Measurements from ENCODE around the gene KRT71.

Gene KRT71

DNA sequence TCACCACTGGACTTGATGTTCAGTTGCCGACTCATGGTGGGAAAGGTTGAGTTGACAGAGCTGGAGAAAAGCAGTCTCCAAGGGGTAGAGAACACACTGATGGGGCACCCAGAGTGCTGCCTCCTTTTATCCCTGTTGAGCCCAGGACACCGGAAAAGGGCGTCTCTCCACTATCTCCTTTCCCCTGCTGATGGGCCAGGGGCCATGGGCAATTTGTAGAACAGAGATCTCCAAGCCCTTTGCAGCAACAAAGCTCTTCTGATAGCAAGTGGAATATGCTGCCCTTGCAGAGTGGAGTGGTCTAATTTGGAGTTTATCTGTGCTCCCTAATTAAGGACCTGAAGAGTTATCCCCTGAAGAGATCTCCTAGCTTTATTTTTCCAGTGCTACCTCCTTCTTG, 20.8 kb upstream of the KRT71 start, which contains the start of gene KRT74:
Gene KRT74 (minus strand): TSS at position 101 of the 400 bp plus-strand sequence. CDS start 66 bp downstream, at position 35.
- no peak for DNase-seq

DNA sequence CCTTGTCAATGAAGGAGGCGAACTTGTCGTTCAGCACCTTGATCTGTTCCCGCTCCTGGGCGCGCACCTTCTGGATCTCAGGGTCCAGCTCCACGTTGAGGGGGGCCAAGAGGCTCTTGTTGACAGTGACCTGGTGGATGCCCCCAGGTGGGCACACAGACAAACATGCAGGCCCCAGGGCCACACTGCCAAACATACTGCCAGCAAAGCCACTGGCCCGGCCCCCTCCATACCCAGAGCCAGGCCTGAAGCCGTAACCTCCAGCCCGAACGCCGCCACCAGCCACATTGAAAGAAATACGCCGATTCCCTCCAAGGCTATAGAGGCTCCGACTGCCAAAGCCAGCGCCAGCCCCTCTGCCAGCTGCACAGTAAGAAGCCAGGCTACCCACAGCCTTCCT, 20.4 kb upstream of the KRT71 start:
- DNase-seq: no peak

DNA sequence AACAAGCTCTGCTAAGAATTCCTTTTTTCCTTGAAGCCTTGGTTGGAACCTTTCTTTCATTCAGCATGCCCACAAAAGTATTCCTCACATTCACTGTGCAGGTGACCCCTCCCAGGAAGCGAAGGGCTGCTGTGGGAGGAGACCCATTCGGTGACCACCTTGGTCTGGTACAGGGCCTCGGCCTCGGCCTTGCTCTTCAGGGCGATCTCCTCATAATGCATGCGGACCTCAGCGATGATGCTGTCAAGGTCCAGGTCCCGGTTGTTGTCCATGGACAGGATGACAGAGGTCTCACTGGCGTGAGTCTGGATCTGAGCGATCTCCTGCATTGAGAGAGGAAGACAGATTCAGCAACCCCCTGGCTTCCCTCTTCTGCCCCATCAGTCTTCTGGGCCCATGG, 17.6 kb upstream of the KRT71 start:
- DNase-seq: no peak

DNA sequence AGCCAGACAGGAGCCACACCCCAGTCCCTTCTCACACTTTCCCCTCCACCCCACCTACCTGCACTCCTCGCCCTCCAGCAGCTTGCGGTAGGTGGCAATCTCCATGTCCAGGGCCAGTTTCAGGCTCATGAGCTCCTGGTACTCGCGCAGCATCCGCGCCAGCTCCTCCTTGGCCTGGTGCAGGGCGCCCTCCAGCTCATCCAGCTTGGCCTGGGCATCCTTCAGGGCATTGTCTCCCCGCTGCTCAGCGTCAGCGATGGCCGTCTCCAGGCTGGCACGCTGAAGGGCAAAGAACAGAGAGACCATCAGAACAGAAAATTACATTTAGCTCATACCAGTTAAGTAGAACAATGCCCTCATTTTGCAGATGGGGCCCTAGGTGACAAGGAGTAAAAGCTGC, 15.2 kb upstream of the KRT71 start:
- DNase-seq: no peak

DNA sequence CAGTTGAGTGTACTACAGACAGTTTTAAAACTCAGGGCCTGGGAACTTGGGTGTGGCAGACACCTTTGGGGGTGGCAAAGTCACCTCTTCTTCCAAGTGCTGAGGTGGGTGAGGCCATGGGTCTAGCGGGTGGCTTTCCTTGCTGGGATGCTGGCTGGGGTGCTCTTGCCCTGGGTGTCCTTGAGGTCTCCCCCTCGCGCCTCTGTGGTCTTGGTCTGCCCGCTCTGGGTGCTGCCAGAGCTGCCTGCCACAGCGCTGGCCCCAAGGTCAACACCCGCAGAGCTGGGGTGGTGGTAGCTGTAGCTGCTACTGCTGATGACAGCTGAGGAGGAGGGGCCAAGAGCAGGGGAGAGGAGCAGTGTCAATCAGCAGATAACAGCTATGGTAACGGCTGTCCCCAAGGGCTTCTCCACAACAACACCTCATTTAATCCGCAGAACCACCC, 13.9 kb upstream of the KRT71 start:
- DNase-seq: no peak

DNA sequence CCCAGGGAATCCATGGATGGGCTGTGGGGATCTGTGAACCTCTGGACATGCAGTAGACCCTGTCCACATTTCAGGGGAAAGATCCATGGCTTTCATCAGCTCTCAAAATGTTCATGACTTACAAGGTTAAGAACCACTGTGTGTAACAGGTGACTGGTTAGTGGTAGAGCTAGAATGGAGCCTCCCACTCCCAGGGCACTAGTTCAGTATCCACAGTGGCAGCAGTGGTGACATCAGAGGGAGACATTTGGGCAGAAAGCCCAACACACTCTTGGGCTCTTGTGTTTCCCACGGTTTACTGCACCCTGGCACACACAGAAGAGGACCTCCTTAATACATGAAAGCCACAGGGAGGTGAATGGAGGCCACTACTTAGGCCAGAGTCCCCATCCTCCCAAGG, 11.6 kb upstream of the KRT71 start:
- no peak for DNase-seq

DNA sequence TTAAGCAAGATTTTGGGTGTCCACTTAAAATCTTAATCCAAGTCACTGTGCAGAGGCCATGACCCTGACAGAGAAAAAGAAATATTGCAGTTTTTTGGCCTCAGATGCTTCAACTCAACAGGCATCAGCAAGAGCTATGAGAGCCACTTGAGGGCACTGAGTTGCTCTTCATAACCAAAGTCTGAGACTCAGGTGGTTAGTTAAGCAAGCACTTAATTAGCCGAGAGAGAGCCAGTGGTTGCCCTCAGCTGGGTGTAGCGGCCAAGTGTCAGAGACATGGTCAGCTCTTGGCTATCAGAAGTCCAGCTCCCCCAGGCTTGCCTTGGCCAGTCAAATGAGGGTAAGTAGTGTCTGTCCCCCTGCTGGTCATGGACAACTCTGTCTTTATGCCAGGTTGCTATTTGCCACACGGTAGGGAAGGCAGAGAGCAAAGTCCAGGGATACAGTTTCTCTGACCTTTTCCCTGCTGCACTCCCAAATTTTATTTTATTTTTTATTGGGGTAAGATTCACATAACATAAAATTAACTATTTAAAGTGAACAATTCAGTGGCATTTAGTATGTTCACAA, 9.0 kb upstream of the KRT71 start:
- peak in 2 of 3 donors; percentile 14 to 17 for DNase-seq

DNA sequence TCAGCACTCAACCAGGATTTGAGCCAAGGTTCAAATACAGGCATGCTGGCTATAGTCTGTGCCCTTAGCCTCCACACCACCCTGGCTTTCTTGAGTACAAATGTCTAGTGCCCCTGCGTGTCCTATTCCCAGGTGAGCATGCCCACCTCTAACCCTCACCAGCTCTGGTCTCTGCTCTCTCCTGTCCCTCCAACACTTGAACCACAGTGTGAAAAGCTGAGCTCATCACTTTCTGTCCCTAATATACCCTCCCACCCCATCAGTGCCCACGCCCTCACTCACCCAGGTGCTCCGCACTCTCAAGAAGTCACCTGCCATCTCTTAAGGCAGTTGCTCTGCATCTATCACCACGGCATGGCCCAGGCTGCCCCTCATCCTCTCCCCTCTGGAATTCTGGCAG, 7.0 kb upstream of the KRT71 start:
- no peak for DNase-seq

DNA sequence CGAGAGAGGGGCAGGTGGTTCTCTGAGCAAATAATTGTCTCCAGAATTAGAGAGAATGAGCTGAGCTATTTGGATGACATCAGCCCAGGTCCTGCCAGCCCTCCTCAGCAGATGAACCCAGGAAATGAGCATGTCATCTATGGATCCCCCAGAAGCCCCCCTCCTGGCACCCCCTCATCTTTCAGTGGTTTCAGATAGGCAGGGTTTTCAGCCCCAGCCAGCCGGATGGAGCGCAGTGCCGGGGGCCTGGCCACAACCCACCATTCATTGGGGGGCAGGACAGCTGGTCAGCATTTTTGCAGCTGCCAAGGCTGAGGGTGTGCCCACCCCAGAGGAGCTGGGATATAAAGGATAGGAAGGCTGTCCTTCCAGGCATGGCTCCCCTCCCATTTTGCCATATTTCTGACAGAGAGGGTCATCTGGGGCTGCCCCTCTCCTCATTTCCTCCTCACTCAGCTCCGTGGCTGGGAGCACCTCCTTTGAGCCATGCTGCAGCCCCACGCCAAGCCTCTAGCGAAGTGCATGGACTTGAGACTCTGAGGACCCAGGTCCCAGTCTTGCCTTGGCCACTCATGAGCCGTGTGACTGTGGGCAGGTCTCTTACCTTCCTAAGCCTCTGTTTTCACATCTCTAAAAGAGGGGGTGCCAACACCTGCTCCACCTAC, 6.0 kb upstream of the KRT71 start:
- no peak for DNase-seq

DNA sequence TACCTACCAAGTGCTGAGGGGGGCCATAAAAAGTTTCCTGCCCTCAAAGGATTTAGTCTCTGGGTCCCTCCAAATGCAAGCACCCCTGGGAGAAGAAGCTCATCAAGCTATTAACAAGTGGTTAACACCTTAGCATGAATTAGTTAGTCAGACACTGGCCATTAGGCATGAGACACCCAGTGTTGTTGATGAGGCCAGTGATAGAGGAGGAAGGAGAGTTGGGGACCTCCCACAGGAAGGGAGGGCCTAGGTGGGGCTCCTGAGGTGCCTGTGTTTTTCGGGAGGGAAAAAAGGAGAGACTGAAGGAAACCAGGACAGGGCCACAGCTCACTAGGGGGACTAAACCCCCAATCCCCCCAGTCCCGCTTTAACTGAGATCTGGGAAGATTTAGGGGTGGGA, 4.5 kb upstream of the KRT71 start:
- DNase-seq: no peak

DNA sequence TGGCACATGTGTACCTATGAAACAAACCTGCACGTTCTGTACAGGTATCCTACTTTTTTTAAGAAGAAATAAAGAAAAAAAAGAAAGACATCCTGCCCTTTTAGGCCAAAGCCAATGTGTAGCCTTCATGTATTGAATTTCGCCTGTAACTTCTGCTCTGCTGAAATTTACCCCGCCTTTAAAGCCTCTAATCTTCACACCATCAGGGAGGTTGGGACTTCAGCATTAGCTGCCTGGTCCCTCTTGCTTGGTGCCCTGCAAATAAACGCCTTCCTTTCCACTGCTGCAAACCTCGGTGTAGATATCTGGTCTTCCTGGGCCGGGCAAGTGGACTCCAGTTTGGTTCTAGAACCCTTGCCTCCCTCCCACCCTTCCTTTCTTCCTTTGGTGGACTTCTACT, 2.6 kb upstream of the KRT71 start:
- no peak for DNase-seq

DNA sequence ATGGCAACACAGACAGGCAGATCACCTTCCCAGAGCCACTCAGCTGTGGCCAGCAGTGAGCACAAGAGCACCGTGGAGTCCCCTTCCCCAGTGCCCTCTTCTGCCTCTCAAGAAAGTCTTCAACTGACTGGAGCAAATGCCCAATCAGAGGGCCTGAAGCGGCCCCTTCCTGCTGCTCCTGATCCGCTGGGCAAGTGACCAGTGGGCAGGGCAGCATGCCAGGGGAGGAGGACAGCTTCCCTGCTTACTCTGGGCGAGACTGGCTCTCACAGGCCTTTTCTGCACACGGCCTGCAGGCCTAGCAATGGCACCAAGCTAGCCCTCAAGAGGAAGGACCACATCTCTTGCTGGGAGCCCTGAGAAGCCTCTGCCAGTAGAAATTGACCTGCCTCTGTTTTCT, 890 bp downstream of the KRT71 start:
- DNase-seq: no peak

DNA sequence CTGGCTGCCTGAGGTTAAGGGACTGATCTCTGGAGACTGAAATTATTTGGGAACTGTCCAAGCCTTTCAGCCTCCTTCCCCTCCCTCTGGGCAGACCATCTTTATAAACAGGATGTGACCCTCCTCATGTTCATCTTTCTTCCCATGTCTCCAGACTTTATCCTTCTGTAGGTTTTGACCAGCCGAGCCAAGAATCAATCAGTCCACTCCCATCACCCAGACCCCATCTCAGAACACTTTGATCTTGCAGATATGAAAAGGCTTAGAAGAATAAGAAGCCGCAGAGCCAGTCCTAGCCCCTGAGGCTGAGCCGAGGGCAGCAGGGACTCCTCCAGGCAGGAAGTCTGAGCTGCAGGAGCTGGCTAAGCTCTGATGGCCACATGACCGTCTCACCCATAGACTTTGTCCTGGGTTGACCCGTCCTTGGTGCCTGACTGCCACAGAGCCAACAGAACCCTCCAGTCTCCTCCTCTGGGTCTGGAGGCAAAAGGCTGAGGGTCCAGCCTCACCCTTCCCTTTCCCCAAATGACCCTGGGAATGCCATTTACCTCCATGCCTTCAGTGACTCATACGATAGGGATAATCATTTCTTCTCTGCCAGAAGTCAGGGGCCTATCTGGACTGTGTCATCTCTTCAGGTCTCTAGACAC, 1.6 kb downstream of the KRT71 start:
- no peak for DNase-seq

DNA sequence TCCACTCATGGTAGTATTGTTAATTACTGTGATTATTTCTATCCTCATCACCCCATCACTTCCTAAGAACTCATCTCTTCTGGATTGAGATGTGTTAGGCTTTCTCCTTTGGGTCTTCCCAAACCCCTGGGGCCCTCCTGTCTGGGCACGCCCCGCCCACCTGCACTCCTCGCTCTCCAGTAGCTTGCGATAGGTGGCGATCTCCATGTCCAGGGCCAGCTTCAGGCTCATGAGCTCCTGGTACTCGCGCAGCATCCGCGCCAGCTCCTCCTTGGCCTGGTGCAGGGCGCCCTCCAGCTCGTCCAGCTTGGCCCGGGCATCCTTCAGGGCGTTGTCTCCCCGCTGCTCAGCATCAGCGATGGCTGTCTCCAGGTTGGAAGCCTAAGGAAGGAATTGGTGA, 6.8 kb downstream of the KRT71 start:
- no peak for DNase-seq

DNA sequence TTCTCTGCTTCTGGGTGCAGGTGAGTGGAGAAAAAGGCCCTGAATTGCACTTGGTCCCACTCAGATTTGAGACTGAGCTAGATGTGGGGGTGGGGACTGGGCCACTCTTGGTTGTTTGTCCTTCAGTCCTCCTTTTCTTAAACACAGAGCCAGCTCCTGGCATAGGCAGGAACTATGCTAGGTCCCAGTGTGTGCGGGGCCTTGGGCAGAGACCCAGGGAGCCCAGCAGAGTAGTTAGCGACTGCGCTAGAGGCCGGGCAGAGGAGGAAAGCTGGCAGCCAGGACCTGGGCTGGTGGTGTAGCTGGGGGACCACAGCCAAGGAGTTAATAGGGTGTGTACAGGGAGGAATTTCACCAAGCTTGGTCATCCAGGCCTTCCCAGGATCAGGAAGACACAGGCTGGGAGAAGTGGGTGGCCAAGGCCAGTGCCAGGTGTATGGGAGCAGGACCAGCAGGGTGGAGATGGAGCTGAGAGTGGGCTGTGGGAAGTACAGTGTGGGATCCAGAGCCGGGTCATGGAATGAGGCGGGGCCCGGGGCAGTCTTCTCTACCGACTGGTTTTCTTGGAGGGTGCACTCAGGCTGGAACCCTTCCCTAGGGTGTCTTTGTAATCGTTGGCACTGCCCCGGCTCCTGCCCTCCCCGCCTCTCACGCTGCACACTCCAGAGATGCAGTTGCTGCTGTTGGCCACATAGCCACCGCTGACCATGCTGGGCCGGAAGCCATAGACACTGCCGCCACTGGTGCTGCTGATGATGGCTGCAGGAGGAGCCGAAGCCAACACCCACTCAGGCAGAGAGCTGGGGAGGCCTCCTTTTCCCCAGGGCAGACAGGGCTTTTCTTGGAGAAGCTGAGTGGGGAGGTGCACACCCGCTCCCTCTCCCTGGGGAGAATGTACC, 8.7 kb downstream of the KRT71 start:
- DNase-seq: no peak

DNA sequence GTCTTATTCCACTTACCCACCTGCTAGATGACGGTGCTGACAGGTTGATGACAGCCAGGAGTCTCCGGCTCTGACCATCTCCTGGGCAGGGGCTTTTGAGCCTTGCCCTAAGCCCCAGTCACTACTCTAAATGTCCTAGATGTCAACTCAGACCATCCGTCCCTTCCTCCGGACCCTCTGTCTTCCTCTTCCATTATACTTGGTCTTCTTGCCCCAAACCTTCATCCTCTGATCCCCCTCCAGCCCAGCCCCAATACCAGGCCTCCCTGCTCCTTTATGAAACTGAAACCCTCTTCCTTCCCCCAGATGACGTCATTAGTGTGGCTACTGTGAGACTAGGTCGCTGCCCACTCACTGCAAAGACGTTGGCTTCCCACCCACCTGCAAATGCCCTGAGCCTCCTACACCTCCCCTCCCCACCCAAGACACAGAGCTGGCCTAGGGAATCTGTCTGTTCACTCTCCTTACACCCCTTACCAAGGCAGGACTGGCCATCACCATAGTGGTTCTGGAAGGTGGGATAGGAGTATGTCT, 10.1 kb downstream of the KRT71 start:
- DNase-seq: peak; percentile 22 to 36 (median 23)

DNA sequence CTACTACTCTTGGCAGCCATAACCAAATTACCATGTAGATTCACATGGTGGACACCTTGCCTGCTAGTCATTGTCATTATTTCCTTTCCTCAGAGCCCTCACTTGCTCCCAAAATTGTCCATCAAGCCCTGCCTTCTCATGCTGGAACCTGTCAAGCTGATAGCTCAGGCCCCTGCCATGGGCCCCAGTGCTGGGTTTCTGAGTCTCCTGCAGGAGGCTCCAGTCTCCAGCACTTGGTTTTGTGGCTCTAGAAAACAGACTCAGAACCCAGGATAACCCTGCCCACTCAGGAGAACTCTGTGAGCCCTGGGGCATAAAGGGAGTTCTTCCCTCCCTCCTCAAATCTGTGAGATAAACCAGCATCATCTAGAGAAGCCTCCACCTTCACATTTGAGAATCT, 10.8 kb downstream of the KRT71 start:
- no peak for DNase-seq

DNA sequence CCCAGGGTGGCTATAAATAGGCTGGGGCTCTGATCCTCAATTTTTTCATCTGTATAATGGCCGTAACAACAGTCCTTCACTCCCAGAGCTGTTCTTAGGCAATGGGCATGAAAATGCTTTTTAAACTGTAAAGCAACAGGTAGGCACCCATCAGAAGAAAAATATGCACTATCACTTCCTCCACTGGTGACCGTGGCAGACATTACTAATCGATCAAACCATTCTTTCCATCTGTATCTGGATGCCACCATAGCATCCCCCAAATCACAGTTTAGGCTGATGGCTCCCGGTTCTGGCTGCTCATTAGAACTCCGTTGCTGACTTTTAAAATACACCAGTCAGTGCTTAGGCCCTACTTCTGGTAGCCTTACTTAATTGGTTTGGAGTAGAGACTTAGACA, 11.2 kb downstream of the KRT71 start:
- DNase-seq: no peak

DNA sequence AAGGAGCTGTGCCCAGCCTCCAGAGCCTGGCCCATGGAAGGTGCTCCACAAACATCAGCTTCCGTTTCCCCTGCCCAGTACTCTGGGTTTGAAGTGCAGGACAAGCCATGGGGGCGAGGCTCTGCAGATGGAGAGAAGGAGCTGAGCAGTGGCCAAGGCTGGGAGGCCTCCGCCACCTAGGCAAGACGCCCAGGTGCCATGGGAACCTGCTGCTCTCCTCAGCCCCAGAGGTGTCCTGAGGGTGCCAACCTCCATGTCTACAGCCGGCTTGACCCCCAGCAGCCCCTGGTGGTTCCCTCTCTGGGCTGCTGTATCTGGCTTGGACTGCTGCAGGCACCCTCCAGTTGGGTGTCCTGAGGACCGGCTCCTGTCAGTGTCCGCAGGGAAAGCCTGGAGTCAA, 12.4 kb downstream of the KRT71 start:
- no peak for DNase-seq

DNA sequence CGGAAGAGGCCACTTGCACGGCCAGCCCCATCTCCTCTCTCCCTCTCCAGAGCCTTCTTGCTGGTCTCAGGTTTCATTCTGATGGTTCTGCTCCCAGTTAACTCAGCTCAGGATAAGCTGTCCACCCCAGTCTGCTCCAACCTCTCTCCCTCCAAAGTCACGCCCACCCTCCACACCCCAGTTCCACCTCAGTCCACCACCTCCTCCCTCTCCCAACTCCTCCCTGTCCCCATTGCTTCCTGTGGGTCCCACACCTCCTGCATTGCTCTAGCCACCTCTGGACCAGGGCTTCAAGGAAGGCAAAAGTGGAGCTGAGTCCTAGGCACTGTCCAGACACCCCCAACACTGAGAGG, 13.1 kb downstream of the KRT71 start:
- no peak for DNase-seq

DNA sequence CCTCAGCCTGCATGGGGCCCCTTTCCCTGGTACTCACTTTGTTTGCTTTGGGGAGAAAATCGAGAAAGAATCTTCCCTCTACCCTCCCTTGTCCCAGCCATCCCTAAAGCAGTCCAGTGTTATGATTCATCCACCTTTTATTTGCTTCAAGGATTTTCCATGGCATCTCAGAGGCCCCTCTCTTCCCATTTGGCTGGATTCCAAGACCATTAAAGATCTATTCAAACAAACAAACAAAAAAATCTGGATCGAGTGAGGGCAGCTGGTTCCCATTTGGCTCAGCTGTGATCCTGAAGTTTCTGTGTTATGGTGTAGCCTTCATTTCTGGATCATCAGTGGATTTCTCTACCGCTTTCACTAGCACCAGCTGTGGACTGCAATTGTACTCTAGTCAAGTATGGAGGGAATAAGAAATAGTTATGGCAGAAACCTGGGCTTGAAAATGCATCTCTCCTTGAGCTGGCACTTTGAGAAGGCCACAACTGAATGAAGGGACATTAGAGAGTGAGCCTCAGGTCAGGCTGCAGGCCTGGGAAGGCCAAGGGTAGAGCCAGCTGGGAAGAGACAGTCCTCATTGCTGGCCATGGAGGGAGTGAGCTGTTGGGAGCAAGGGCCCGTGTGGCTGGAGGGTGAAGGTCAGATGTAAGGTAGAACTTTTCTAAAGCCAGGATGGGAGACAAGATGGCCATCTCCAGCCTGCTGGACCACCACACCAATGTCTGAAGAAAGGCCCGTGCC, 13.7 kb downstream of the KRT71 start:
- DNase-seq: no peak

DNA sequence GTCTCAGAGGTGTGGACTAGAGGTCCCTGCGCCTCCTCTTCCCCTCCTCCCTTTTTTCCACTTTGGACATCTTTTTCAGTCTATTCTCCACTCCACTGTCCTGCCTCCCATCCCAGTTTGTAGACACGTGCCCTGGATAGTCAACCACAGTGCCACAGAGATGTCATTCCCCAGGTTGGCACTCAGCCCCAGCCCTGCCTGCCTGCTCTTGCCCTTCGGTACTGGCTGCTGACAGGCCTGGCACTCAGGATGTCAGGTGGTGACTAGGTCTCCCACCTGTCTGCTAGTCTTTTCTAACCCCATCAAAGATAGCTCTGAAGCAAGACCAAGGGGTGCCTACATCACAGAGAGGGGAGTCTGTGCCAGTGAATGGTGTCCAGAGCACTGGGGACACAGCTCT, 15.8 kb downstream of the KRT71 start:
- DNase-seq: no peak

DNA sequence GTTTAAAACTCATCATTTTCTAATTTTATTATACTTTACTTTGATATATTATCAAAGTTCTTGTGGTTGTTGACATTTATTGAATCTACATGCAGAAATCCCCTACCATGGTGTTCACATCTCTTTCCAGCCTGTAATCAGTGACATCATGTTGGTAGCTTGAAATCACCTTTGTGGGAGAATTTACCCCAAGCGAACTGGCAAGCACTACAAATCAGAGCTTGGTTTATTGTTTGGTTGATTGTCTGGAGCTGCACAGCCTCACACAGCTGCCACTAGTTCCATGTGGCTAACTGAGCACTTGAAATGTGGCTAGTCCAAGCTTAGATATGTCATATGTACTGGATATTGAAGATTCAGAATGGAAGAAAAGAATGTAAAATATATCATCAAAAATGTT, 17.4 kb downstream of the KRT71 start:
- no peak for DNase-seq
